Astrocyte (in vitro differentiated cells and primary cell): Measurements from ENCODE around the gene ASTN1. TPM values are rescaled to one million over a fixed set of nuclear protein-coding genes. Genes with fewer than 3 reads are reported as not detected.
A peak's percentile ranks its signal among the peaks of the same experiment; 100 is the strongest.

Experiments
- DNase-seq: peaks from one replicate; pipeline ENCODE4 v3.0.0-alpha.2; 2010; ENCODE audit warnings: low read depth
- FAIRE-seq: peaks from 2 replicates; lab custom pipeline; 2011; peaks lifted over from hg19 to GRCh38; lab: Jason Lieb, UNC
- H2AFZ ChIP-seq: 2 replicates; pipeline ENCODE4 v1.6.0; 2012; ENCODE audit warnings: low read depth, low read length, inconsistent platforms
- H3K27ac ChIP-seq: 2 replicates; pipeline ENCODE4 v1.5.1; 2011; ENCODE audit warnings: low read depth, low read length, inconsistent platforms
- H3K27me3 ChIP-seq: 2 replicates; pipeline ENCODE4 v1.6.0; 2011; ENCODE audit warnings: low read length, inconsistent platforms; ENCODE audit not compliant: insufficient read depth
- H3K36me3 ChIP-seq: 2 replicates; pipeline ENCODE4 v1.5.1; 2011; ENCODE audit warnings: low read length, inconsistent platforms; ENCODE audit not compliant: insufficient read depth
- H3K4me1 ChIP-seq: 2 replicates; pipeline ENCODE4 v1.5.1; 2011; ENCODE audit warnings: low read length, inconsistent platforms; ENCODE audit not compliant: insufficient read depth
- H3K4me2 ChIP-seq: 2 replicates; pipeline ENCODE4 v1.6.0; 2012; ENCODE audit warnings: low read length, inconsistent platforms
- H3K4me3 ChIP-seq: 2 replicates; pipeline ENCODE4 v1.5.1; 2011; ENCODE audit warnings: low read depth, mild to moderate bottlenecking, low read length, inconsistent platforms; ENCODE audit not compliant: insufficient read depth
- H3K79me2 ChIP-seq: 2 replicates; pipeline ENCODE4 v1.6.0; 2012; ENCODE audit warnings: mild to moderate bottlenecking, low read length, inconsistent platforms; ENCODE audit not compliant: insufficient read depth
- H3K9ac ChIP-seq: 2 replicates; pipeline ENCODE4 v1.6.0; 2012; ENCODE audit warnings: mild to moderate bottlenecking, low read length, inconsistent platforms
- H3K9me3 ChIP-seq: 2 replicates; pipeline ENCODE4 v1.5.1; 2012; ENCODE audit warnings: low read depth, mild to moderate bottlenecking, low read length, inconsistent platforms; ENCODE audit not compliant: insufficient read depth
- H4K20me1 ChIP-seq: 2 replicates; pipeline ENCODE4 v1.6.0; 2012; ENCODE audit warnings: low read length, inconsistent platforms; ENCODE audit not compliant: insufficient read depth
- H3K27ac Mint-ChIP-seq: one replicate; pipeline ENCODE4 v1.8.0; 2021; ENCODE audit warnings: mild to moderate bottlenecking, mixed read lengths; ENCODE audit not compliant: unreplicated experiment
- H3K27me3 Mint-ChIP-seq: one replicate; pipeline ENCODE4 v1.8.0; 2021; ENCODE audit warnings: low read depth, mixed read lengths; ENCODE audit not compliant: unreplicated experiment
- H3K36me3 Mint-ChIP-seq: one replicate; pipeline ENCODE4 v1.8.0; 2021; ENCODE audit warnings: low read depth, mixed read lengths; ENCODE audit not compliant: unreplicated experiment
- H3K4me1 Mint-ChIP-seq: one replicate; pipeline ENCODE4 v1.8.0; 2021; ENCODE audit warnings: low read depth, mixed read lengths; ENCODE audit not compliant: unreplicated experiment
- H3K4me3 Mint-ChIP-seq: one replicate; pipeline ENCODE4 v1.8.0; 2021; ENCODE audit warnings: mild to moderate bottlenecking, moderate library complexity, mixed read lengths; ENCODE audit not compliant: unreplicated experiment
- H3K9me3 Mint-ChIP-seq: one replicate; pipeline ENCODE4 v1.8.0; 2021; ENCODE audit warnings: mild to moderate bottlenecking, mixed read lengths; ENCODE audit not compliant: unreplicated experiment
- CTCF ChIP-seq: IDR thresholded peaks from 2 replicates; pipeline ENCODE4 v1.5.1; 2011; ENCODE audit warnings: low read depth, mild to moderate bottlenecking, inconsistent platforms, low read length, moderate library complexity; ENCODE audit not compliant: insufficient read depth
- EZH2 ChIP-seq: IDR thresholded peaks from 2 replicates; pipeline ENCODE4 v1.6.1; 2012; ENCODE audit warnings: mild to moderate bottlenecking, low read length, inconsistent platforms; ENCODE audit not compliant: insufficient read depth
- total RNA-seq: library from RNA; stranded (reverse); gene quantifications from 2 replicates; pipeline ENCODE4 v1.2.1, GENCODE V29; 2021

ASTN1 gene
- total RNA-seq, 1 donor from 2014 or later: 0.50 TPM

GRCh38 chr1:176993587-176993986, 170.9 kb downstream of the ASTN1 start:
- Histone ChIP-seq H3K4me3 (no peak overlapping the region), H4K20me1 (no peaks in the 10 kb centered on the region), H3K4me2 (no peak overlapping the region), H2AFZ (no peak overlapping the region), H3K79me2 (no peaks in the 10 kb centered on the region), H3K27me3 (no peaks in the 10 kb centered on the region), H3K9me3 (no peaks in the 10 kb centered on the region), H3K36me3 (no peaks in the 10 kb centered on the region), H3K9ac (no peak overlapping the region), H3K27ac (no peak overlapping the region), H3K4me1 (peaks cover 8% of the 10 kb centered on the region)
- TF ChIP-seq EZH2 (no peak), CTCF (no peak)
- Mint-ChIP-seq H3K4me3 (no peak overlapping the region), H3K4me1 (peaks cover 4% of the 10 kb centered on the region), H3K27me3 (peaks cover 5% of the 10 kb centered on the region), H3K36me3 (no peaks in the 10 kb centered on the region), H3K9me3 (peaks cover 2% of the 10 kb centered on the region), H3K27ac (no peak overlapping the region)
- no peak for DNase-seq
- FAIRE-seq: no peak

GRCh38 chr1:176989754-176990153, 174.8 kb downstream of the ASTN1 start:
- Mint-ChIP-seq H3K36me3 (no peaks in the 10 kb centered on the region), H3K27me3 (peaks cover 13% of the 10 kb centered on the region), H3K9me3 (no peaks in the 10 kb centered on the region), H3K27ac (no peak overlapping the region), H3K4me3 (no peak overlapping the region), H3K4me1 (no peaks in the 10 kb centered on the region)
- no peak overlapping the region for H3K4me3 ChIP-seq
- H3K36me3 ChIP-seq: no peaks in the 10 kb centered on the region
- H2AFZ ChIP-seq: no peak overlapping the region
- FAIRE-seq (no peak), DNase-seq (no peak)
- TF ChIP-seq CTCF (no peak), EZH2 (no peak)
- H3K27ac ChIP-seq: no peak overlapping the region
- H3K4me2 ChIP-seq: peak overlapping the region; percentile 26
- no peaks in the 10 kb centered on the region for H3K9me3 ChIP-seq
- no peaks in the 10 kb centered on the region for H3K27me3 ChIP-seq
- no peaks in the 10 kb centered on the region for H4K20me1 ChIP-seq
- H3K9ac ChIP-seq: no peak overlapping the region
- H3K79me2 ChIP-seq: no peaks in the 10 kb centered on the region
- H3K4me1 ChIP-seq: peaks cover 8% of the 10 kb centered on the region

- Mint-ChIP-seq H3K4me1 (no peaks in the 10 kb centered on the region), H3K27ac (no peak overlapping the region), H3K36me3 (no peaks in the 10 kb centered on the region), H3K4me3 (no peak overlapping the region), H3K9me3 (no peaks in the 10 kb centered on the region), H3K27me3 (peaks cover 13% of the 10 kb centered on the region)
- no peak for FAIRE-seq
- Histone ChIP-seq H3K27ac (no peak overlapping the region), H2AFZ (no peak overlapping the region), H4K20me1 (no peaks in the 10 kb centered on the region), H3K4me3 (no peak overlapping the region), H3K79me2 (no peaks in the 10 kb centered on the region), H3K27me3 (no peaks in the 10 kb centered on the region), H3K4me1 (peaks cover 8% of the 10 kb centered on the region), H3K9me3 (no peaks in the 10 kb centered on the region), H3K9ac (no peak overlapping the region), H3K36me3 (no peaks in the 10 kb centered on the region), H3K4me2 (peak overlapping the region; percentile 26)
- TF ChIP-seq CTCF (no peak), EZH2 (no peak)
- DNase-seq: peak; percentile 71
These were observed 175.5 kb downstream of the ASTN1 start for GRCh38 chr1:176989023-176989422.
